IgD-negative memory B cell (primary cell): ENCODE data around the gene ATXN1. TPM values are rescaled to one million over a fixed set of nuclear protein-coding genes. Genes with fewer than 3 reads are reported as not detected.
A peak's percentile ranks its signal among the peaks of the same experiment; 100 is the strongest.
"Not testable (repeated sequence)": the region's sequence is repeated elsewhere in the genome, so short reads cannot be mapped to it uniquely, and the experiment has no call there.

Experiments used
- H3K27ac Mint-ChIP-seq, 3 donors: one replicate each; pipeline ENCODE4 v1.8.0; 2020 to 2022; ENCODE audit warnings: mild to moderate bottlenecking in 3 of 3, mixed read lengths in 3 of 3, moderate library complexity in 1 of 3
- H3K27me3 Mint-ChIP-seq: one replicate; pipeline ENCODE4 v1.8.0; 2021; ENCODE audit warnings: mixed read lengths
- H3K36me3 Mint-ChIP-seq: one replicate; pipeline ENCODE4 v1.8.0; 2020; ENCODE audit warnings: mild to moderate bottlenecking, mixed read lengths
- H3K4me1 Mint-ChIP-seq, 3 donors: one replicate each; pipeline ENCODE4 v1.8.0; 2020 to 2022; ENCODE audit warnings: mixed read lengths in 3 of 3, mild to moderate bottlenecking in 1 of 3
- H3K4me3 Mint-ChIP-seq, 4 donors: one replicate each; pipeline ENCODE4 v1.8.0; 2020 to 2022; ENCODE audit warnings: mild to moderate bottlenecking in 4 of 4, mixed read lengths in 4 of 4, moderate library complexity in 3 of 4
- H3K9me3 Mint-ChIP-seq, 3 donors: one replicate each; pipeline ENCODE4 v1.8.0; 2020 to 2021; ENCODE audit warnings: mixed read lengths in 3 of 3, mild to moderate bottlenecking in 1 of 3
- polyA plus RNA-seq: library from polyadenylated mRNA; unstranded; fragments of 300-500 nt; fragmentation: Illumina TruSeq; gene quantifications from one replicate; pipeline ENCODE4 v1.2.3, GENCODE V29; 2021

The ATXN1 gene
- polyA plus RNA-seq, 1 donor from 2014 or later: 5.0 TPM

DNA sequence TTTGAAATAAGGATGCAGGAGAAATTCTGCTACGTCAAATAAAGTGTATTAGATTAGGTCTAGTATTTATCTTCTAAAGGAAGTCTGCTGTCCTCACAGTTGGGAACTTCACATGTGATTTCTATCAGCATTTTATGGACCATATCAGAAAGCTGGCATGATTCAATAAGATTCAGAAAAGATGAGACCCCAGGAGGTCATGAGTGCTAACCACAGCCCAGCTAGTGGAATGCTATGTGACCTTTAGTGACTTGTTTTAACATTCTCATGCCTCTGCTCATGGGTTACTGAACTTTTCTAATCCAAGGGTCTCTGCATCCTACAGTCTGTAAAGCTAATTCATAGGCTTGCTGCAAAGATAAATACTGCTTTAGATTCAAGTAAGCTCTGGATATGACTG, 372.8 kb downstream of the ATXN1 start:
- peaks cover 6% of the 10 kb centered on the region for H3K36me3 Mint-ChIP-seq
- H3K9me3 Mint-ChIP-seq: peaks cover 0 to 2% (median 0%) of the 10 kb centered on the region in 3 donors
- H3K4me3 Mint-ChIP-seq: no peak overlapping the region
- H3K4me1 Mint-ChIP-seq: peaks cover 0 to 3% (median 0%) of the 10 kb centered on the region in 3 donors
- H3K27me3 Mint-ChIP-seq: no peaks in the 10 kb centered on the region
- H3K27ac Mint-ChIP-seq: no peak overlapping the region

DNA sequence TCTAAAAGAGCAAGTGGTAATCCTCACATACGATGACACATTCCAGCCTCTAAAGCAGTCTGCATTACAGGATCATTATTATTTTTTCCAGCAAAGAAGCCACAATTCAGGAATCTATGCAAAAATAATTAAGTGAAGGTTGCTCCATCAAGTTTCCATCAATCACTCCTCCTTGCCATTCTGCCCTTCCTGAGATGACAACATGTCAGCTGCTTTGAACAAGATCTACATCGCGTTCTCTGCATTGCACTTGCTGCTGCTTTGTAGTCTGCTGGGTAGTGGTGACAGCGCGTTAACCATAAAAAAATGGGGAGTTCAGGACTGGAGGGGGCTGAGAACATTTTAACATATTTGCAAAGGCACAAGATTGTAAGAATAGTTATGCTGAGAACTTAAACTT, 375.2 kb downstream of the ATXN1 start:
- H3K27ac Mint-ChIP-seq: no peak overlapping the region
- peaks cover 0 to 5% (median 0%) of the 10 kb centered on the region in 3 donors for H3K4me1 Mint-ChIP-seq
- peaks cover 0 to 2% (median 0%) of the 10 kb centered on the region in 3 donors for H3K9me3 Mint-ChIP-seq
- H3K27me3 Mint-ChIP-seq: no peaks in the 10 kb centered on the region
- H3K4me3 Mint-ChIP-seq: no peak overlapping the region
- peaks cover 6% of the 10 kb centered on the region for H3K36me3 Mint-ChIP-seq

DNA sequence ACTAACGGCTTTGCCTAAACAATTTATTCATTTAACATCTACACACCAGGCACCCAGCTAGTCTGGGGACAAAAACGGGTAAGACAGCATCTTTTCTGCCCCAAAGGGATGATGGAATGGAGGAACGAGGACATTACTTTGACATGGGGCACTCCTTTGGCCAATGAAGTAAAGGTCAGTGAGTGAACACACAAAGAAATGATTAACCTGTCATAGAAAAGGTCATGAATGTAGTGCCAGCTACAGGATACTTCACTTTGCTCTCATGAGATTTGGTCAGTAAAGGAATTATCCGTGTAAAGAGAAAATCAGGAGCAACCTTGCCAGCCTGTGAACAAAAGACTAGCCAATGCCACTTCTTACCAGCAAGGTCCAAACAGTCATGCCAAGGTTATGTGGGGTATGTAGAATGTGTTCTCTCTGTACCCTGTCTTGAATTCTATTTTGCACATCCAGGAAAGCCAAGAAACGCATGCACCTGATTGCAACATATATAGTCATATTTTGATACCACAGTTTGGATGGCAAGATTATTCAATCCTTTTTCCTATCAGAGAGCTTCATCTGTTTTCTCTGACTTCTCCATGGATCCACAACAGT, 377.6 kb downstream of the ATXN1 start:
- Mint-ChIP-seq H3K27ac (no peak overlapping the region), H3K9me3 (no peaks in the 10 kb centered on the region)

GRCh38 chr6:16381968-16382367, 379.3 kb downstream of the ATXN1 start:
- H3K27ac Mint-ChIP-seq, H3K27me3 Mint-ChIP-seq, H3K9me3 Mint-ChIP-seq, H3K36me3 Mint-ChIP-seq, H3K4me3 Mint-ChIP-seq: not testable (repeated sequence)
- peaks cover 2 to 23% (median 11%) of the 10 kb centered on the region in 3 donors for H3K4me1 Mint-ChIP-seq

More for the DNA sequence above, 377.6 kb downstream of the ATXN1 start:
- Mint-ChIP-seq H3K27me3 (no peaks in the 10 kb centered on the region), H3K36me3 (peaks cover 7% of the 10 kb centered on the region), H3K4me1 (peaks cover 0 to 15% (median 9%) of the 10 kb centered on the region in 3 donors), H3K4me3 (no peak overlapping the region)

DNA sequence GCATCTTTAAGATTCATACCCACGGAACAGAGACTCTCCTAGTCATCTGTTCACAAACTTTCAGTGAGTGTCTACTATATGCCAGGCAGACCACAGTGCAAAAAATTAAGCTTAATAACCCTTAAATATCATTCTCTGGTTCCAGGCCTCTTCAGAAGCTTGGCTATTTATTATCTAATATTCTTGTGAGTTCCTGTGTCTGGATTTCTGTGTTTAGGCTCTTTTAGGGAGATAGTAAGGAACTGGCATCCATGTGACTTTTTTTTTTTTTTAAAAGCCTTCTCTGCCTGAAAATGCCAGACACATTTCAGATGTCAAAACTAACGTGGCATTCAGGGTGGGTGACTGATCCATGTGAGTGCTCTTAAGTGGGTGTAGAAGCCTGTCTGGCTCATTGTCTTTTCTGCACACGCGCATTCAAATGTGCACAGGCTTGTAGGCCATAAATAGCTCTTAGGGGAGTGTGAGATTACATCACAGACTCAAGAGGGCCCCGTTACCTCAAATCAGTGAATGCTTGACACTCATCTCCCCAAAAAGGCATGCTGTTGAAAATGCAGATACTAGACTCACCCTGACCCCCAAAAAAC, 380.9 kb downstream of the ATXN1 start:
- peaks cover 16 to 37% (median 25%) of the 10 kb centered on the region in 3 donors for H3K4me1 Mint-ChIP-seq
- H3K27ac Mint-ChIP-seq: no peak overlapping the region
- H3K27me3 Mint-ChIP-seq: no peaks in the 10 kb centered on the region
- H3K4me3 Mint-ChIP-seq: peak overlapping the region in 1 of 4 donors; percentile 53
- no peaks in the 10 kb centered on the region for H3K9me3 Mint-ChIP-seq
- peaks cover 6% of the 10 kb centered on the region for H3K36me3 Mint-ChIP-seq

- H3K9me3 Mint-ChIP-seq, H3K27ac Mint-ChIP-seq, H3K27me3 Mint-ChIP-seq, H3K4me3 Mint-ChIP-seq, H3K36me3 Mint-ChIP-seq: not testable (repeated sequence)
- H3K4me1 Mint-ChIP-seq: peaks cover 33 to 55% (median 37%) of the 10 kb centered on the region in 3 donors
Observed at GRCh38 chr6:16378360-16378759, 382.9 kb downstream of the ATXN1 start.

- H3K4me1 Mint-ChIP-seq: peaks cover 33 to 57% (median 41%) of the 10 kb centered on the region in 3 donors
- peak overlapping the region in 1 of 3 donors; percentile 65 for H3K27ac Mint-ChIP-seq
- peaks cover 0 to 4% (median 3%) of the 10 kb centered on the region in 3 donors for H3K9me3 Mint-ChIP-seq
- H3K27me3 Mint-ChIP-seq: no peaks in the 10 kb centered on the region
- H3K4me3 Mint-ChIP-seq: no peak overlapping the region
- peaks cover 3% of the 10 kb centered on the region for H3K36me3 Mint-ChIP-seq
Observed at GRCh38 chr6:16377470-16377869, 383.8 kb downstream of the ATXN1 start.

DNA sequence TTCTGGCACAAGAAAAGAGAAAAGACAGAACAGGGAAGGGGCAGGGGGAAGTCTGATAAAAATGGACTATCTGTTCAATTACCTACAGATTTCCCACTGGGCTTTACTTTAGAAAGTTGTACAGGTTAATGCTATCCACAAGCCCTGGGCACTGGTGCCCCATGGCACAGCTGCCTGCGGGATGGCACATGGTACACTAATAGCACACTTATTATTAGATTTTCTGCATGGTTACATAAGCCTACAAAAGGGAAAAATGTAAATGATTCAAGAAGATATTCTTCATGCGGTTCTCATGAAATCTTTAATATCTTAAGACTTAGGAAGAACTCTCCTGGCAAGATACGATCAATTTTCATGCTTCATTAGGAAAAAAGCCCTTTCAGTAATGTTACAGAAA, 385.4 kb downstream of the ATXN1 start:
- Mint-ChIP-seq H3K4me3 (peak overlapping the region in 2 of 4 donors; percentile 50 to 93), H3K27ac (peak overlapping the region; percentile 17 to 63 (median 49)), H3K9me3 (peaks cover 0 to 4% (median 3%) of the 10 kb centered on the region in 3 donors), H3K36me3 (peaks cover 3% of the 10 kb centered on the region), H3K27me3 (no peaks in the 10 kb centered on the region), H3K4me1 (peaks cover 42 to 67% (median 53%) of the 10 kb centered on the region in 3 donors)

DNA sequence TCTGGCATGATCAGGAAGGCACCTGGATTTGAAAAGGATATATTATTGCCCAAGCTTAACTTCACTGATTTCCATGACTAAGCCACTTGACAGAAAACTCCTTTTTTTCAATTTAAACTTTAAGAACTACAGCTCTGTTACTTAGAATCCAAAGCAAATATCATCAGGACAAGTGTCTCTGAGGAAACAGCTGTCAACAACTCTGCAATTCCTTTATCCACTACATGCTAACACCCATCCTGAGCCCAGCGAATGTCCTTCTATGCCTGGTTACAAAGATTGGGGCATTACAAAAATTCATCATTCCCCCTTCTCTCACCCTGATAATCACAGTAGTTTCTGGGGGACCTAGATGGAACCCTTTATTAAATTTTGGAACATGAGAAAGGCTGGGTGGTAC, 386.1 kb downstream of the ATXN1 start:
- Mint-ChIP-seq H3K27me3 (no peaks in the 10 kb centered on the region), H3K36me3 (peaks cover 3% of the 10 kb centered on the region), H3K4me1 (peaks cover 42 to 63% (median 51%) of the 10 kb centered on the region in 3 donors), H3K4me3 (peak overlapping the region; percentile 1 to 93 (median 64)), H3K9me3 (peaks cover 0 to 4% (median 3%) of the 10 kb centered on the region in 3 donors), H3K27ac (peak overlapping the region in 2 of 3 donors; percentile 35 to 63)

- H3K27me3 Mint-ChIP-seq: no peaks in the 10 kb centered on the region
- H3K4me3 Mint-ChIP-seq: peak overlapping the region; percentile 1 to 93 (median 64)
- peaks cover 0 to 4% (median 3%) of the 10 kb centered on the region in 3 donors for H3K9me3 Mint-ChIP-seq
- peaks cover 43 to 63% (median 48%) of the 10 kb centered on the region in 3 donors for H3K4me1 Mint-ChIP-seq
- H3K36me3 Mint-ChIP-seq: peaks cover 2% of the 10 kb centered on the region
- peak overlapping the region in 2 of 3 donors; percentile 35 to 63 for H3K27ac Mint-ChIP-seq
Observed at GRCh38 chr6:16374461-16375200, 386.6 kb downstream of the ATXN1 start.

- H3K4me3 Mint-ChIP-seq: peak overlapping the region in 3 of 4 donors; percentile 1 to 93 (median 25)
- peak overlapping the region; percentile 13 to 63 (median 35) for H3K27ac Mint-ChIP-seq
- H3K4me1 Mint-ChIP-seq: peaks cover 47 to 65% (median 49%) of the 10 kb centered on the region in 3 donors
- H3K36me3 Mint-ChIP-seq: peaks cover 1% of the 10 kb centered on the region
- peaks cover 0 to 4% (median 3%) of the 10 kb centered on the region in 3 donors for H3K9me3 Mint-ChIP-seq
- H3K27me3 Mint-ChIP-seq: no peaks in the 10 kb centered on the region
Observed at GRCh38 chr6:16374016-16374415, 387.2 kb downstream of the ATXN1 start.

- peaks cover 46 to 65% (median 54%) of the 10 kb centered on the region in 3 donors for H3K4me1 Mint-ChIP-seq
- peak overlapping the region in 1 of 3 donors; percentile 49 for H3K27ac Mint-ChIP-seq
- peak overlapping the region in 2 of 4 donors; percentile 53 to 64 for H3K4me3 Mint-ChIP-seq
- no peaks in the 10 kb centered on the region for H3K27me3 Mint-ChIP-seq
- peaks cover 0 to 4% (median 3%) of the 10 kb centered on the region in 3 donors for H3K9me3 Mint-ChIP-seq
- no peaks in the 10 kb centered on the region for H3K36me3 Mint-ChIP-seq
Observed at GRCh38 chr6:16372029-16372776, 389.1 kb downstream of the ATXN1 start.

- Mint-ChIP-seq H3K27ac (peak overlapping the region in 1 of 3 donors; percentile 73), H3K27me3 (no peaks in the 10 kb centered on the region), H3K36me3 (no peaks in the 10 kb centered on the region), H3K4me1 (peaks cover 46 to 64% (median 51%) of the 10 kb centered on the region in 3 donors), H3K4me3 (peak overlapping the region; percentile 25 to 88 (median 55)), H3K9me3 (peaks cover 0 to 4% (median 3%) of the 10 kb centered on the region in 3 donors)
Observed at GRCh38 chr6:16371401-16371800, 389.9 kb downstream of the ATXN1 start.

DNA sequence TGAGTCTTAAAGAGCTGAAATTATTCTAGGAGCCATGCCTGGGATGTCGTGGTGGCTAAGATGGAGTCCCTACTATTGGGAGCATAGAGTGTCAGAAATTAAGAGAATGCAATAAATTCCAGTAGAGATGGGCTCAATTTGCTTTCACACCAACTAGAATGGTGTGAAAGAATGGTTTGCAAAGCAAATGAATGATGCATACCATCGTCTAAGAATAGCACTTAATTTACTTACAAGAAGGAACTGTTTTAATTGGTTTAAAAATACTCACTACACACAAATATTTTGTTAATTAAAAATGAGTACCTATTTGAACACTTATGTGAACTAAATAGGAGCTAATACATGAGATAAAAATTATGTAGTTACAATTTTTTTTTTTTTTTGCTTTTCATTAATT, 390.3 kb downstream of the ATXN1 start:
- Mint-ChIP-seq H3K36me3 (no peaks in the 10 kb centered on the region), H3K4me3 (peak overlapping the region; percentile 13 to 88 (median 52)), H3K27me3 (no peaks in the 10 kb centered on the region), H3K27ac (no peak overlapping the region), H3K9me3 (peaks cover 0 to 4% (median 3%) of the 10 kb centered on the region in 3 donors), H3K4me1 (peaks cover 41 to 59% (median 50%) of the 10 kb centered on the region in 3 donors)
